SK-N-SH (cell line): ENCODE measurements around the gene FUT4. TPM values are rescaled to one million over a fixed set of nuclear protein-coding genes. Genes with fewer than 3 reads are reported as not detected.

ENCODE experiments used
- CTCF ChIA-PET: fragments of 300-600, 350-600 bp; formaldehyde crosslinking; extraction: SDS; loops from one replicate; lab custom pipeline; 2021; lab: Yijun Ruan, JAX
- POLR2A ChIA-PET: fragments of 350-600 bp; sonication (Branson Sonifier 250); formaldehyde crosslinking; extraction: SDS; loops from one replicate; lab custom pipeline; 2020; ENCODE audit warnings: antibody characterized with exemption, inconsistent platforms; lab: Yijun Ruan, JAX
- DNase-seq: peaks from one replicate; pipeline ENCODE4 v3.0.0; 2012
- H2AFZ ChIP-seq: fragments of 200-600 bp; sonication (generic); 2 replicates; pipeline ENCODE4 v1.8.1; 2016; ENCODE audit warnings: antibody characterized with exemption, mild to moderate bottlenecking, low read depth
- H3F3A ChIP-seq: fragments of 200-600 bp; sonication (generic); replicated peaks from 2 replicates; pipeline ENCODE3; 2016; ENCODE audit warnings: antibody characterized with exemption, mild to moderate bottlenecking; ENCODE audit not compliant: insufficient read depth
- H3K27ac ChIP-seq, 2 experiments: fragments of 200-500 bp in 1 of 2; fragments of 200-600 bp in 1 of 2; sonication (Bioruptor generic) in 1 of 2; sonication (generic), shearing (Covaris generic) in 1 of 2; 2 replicates each; pipeline versions ENCODE4 v1.5.1 to v1.6.1; 2014 to 2016; ENCODE audit warnings: low read depth in 2 of 2, inconsistent platforms in 1 of 2, low read length in 1 of 2, mild to moderate bottlenecking in 1 of 2, mixed read lengths in 1 of 2
- H3K27me3 ChIP-seq: fragments of 200-600 bp; sonication (generic), shearing (Covaris generic); 2 replicates; pipeline ENCODE4 v1.6.1; 2016; ENCODE audit warnings: mixed run types; ENCODE audit not compliant: insufficient read depth
- H3K36me3 ChIP-seq, 2 experiments: fragments of 200-500 bp in 1 of 2; fragments of 200-600 bp in 1 of 2; sonication (Bioruptor generic) in 1 of 2; sonication (generic) in 1 of 2; replicated peaks in 1 of 2; 2 replicates each; pipeline versions ENCODE3 to v1.5.1; 2014 to 2016; ENCODE audit warnings: low read length in 1 of 2, mild to moderate bottlenecking in 1 of 2; ENCODE audit not compliant: insufficient read depth in 2 of 2, control insufficient read depth in 1 of 2
- H3K4me1 ChIP-seq, 2 experiments: fragments of 200-500 bp in 1 of 2; fragments of 200-600 bp in 1 of 2; sonication (Bioruptor generic) in 1 of 2; sonication (generic), shearing (Covaris generic) in 1 of 2; 2 replicates each; pipeline versions ENCODE4 v1.5.1 to v1.6.1; 2014 to 2016; ENCODE audit warnings: low read depth in 1 of 2, low read length in 1 of 2, mixed run types in 1 of 2; ENCODE audit not compliant: insufficient read depth in 2 of 2, control insufficient read depth in 1 of 2
- H3K4me2 ChIP-seq: fragments of 200-600 bp; sonication (generic), shearing (Covaris generic); 2 replicates; pipeline ENCODE4 v1.6.1; 2017; ENCODE audit warnings: mixed run types
- H3K4me3 ChIP-seq, 2 experiments: fragments of 200-500 bp in 1 of 2; fragments of 200-600 bp in 1 of 2; sonication (Bioruptor generic) in 1 of 2; sonication (generic), shearing (Covaris generic) in 1 of 2; 2 replicates each; pipeline versions ENCODE4 v1.5.1 to v1.8.1; 2014 to 2016; ENCODE audit warnings: low read depth in 2 of 2, inconsistent platforms in 1 of 2, low read length in 1 of 2, mild to moderate bottlenecking in 1 of 2, mixed read lengths in 1 of 2, moderate library complexity in 1 of 2
- H3K79me2 ChIP-seq: fragments of 200-600 bp; sonication (generic); 2 replicates; pipeline ENCODE4 v1.8.1; 2017; ENCODE audit warnings: mild to moderate bottlenecking; ENCODE audit not compliant: insufficient read depth
- H3K9ac ChIP-seq: fragments of 200-600 bp; sonication (generic); 2 replicates; pipeline ENCODE4 v1.6.1; 2017; ENCODE audit warnings: mixed run types
- H3K9me2 ChIP-seq: fragments of 200-600 bp; sonication (generic); 2 replicates; pipeline ENCODE4 v1.6.1; 2017; ENCODE audit warnings: mixed run types
- H3K9me3 ChIP-seq: fragments of 200-600 bp; sonication (generic); 2 replicates; pipeline ENCODE4 v1.6.1; 2017; ENCODE audit warnings: mixed run types, mild to moderate bottlenecking, moderate library complexity
- H4K20me1 ChIP-seq: fragments of 200-600 bp; sonication (generic); 2 replicates; pipeline ENCODE4 v1.6.1; 2017; ENCODE audit warnings: mild to moderate bottlenecking, mixed run types; ENCODE audit not compliant: insufficient read depth
- EP300 ChIP-seq, 2 experiments: IDR thresholded peaks; 2 replicates each; pipeline versions ENCODE4 v1.4.0 to v1.6.1; 2012; ENCODE audit warnings: borderline replicate concordance in 1 of 2, low read depth in 1 of 2, low read length in 1 of 2
- FOXJ3 ChIP-seq: sonication (generic); formaldehyde crosslinking; IDR thresholded peaks from 2 replicates; pipeline ENCODE4 v1.5.1; 2020; ENCODE audit warnings: mild to moderate bottlenecking, missing genetic modification reagents
- FOXM1 ChIP-seq: IDR thresholded peaks from 2 replicates; pipeline ENCODE4 v1.4.0; 2012; ENCODE audit warnings: low read depth, mild to moderate bottlenecking
- GABPA ChIP-seq: IDR thresholded peaks from 2 replicates; pipeline ENCODE4 v1.4.0; 2012; ENCODE audit warnings: low read depth, mild to moderate bottlenecking
- GATA2 ChIP-seq: sonication (generic); formaldehyde crosslinking; IDR thresholded peaks from 2 replicates; pipeline ENCODE4 v1.5.0; 2020; ENCODE audit warnings: mild to moderate bottlenecking, missing genetic modification reagents
- MXI1 ChIP-seq: IDR thresholded peaks from 2 replicates; pipeline ENCODE4 v1.6.1; 2012; ENCODE audit warnings: mild to moderate bottlenecking, low read depth, low read length, improper control_type of control experiment
- NFIC ChIP-seq: IDR thresholded peaks from 2 replicates; pipeline ENCODE4 v1.4.0; 2012; ENCODE audit warnings: borderline replicate concordance
- POLR2AphosphoS5 ChIP-seq: IDR thresholded peaks from 2 replicates; pipeline ENCODE4 v1.6.1; 2012; ENCODE audit warnings: low read depth, low read length
- RCOR1 ChIP-seq: fragments of 150-350 bp; IDR thresholded peaks from 2 replicates; pipeline ENCODE4 v1.6.1; 2017; ENCODE audit warnings: antibody characterized with exemption, low read length
- RFX5 ChIP-seq: IDR thresholded peaks from 2 replicates; pipeline ENCODE4 v1.6.1; 2012; ENCODE audit warnings: mild to moderate bottlenecking, improper control_type of control experiment, low read length
- RXRA ChIP-seq: IDR thresholded peaks from 2 replicates; pipeline ENCODE4 v1.4.0; 2012; ENCODE audit warnings: low read depth, mild to moderate bottlenecking, borderline replicate concordance
- SIN3A ChIP-seq: IDR thresholded peaks from 2 replicates; pipeline ENCODE4 v1.6.1; 2012; ENCODE audit warnings: low read depth, mild to moderate bottlenecking, low read length, moderate library complexity, borderline replicate concordance
- SMC3 ChIP-seq: IDR thresholded peaks from 2 replicates; pipeline ENCODE4 v1.6.1; 2012; ENCODE audit warnings: low read depth, low read length, improper control_type of control experiment
- USF2 ChIP-seq: fragments of 150-350 bp; IDR thresholded peaks from 2 replicates; pipeline ENCODE4 v1.6.1; 2017; ENCODE audit warnings: antibody characterized with exemption, low read length, low read depth, borderline replicate concordance
- YY1 ChIP-seq: IDR thresholded peaks from 2 replicates; pipeline ENCODE4 v1.4.0; 2012; ENCODE audit warnings: low read depth, mild to moderate bottlenecking
- WGBS: methylation state at CpG from one replicate; pipeline ENCODE4 v1.1.6; 2017; ENCODE audit warnings: low lambda C conversion rate; 5-methylcytosine and 5-hydroxymethylcytosine counted together
- polyA plus RNA-seq, 3 experiments: library from polyadenylated mRNA; depleted of rRNA; stranded (reverse); fragments of >200 nt; gene quantifications; 2 replicates each; pipeline ENCODE4 v1.2.3, GENCODE V29; 2012
- TF ChIP-seq, protein P1 (sequence below): IDR thresholded peaks from 2 replicates; pipeline ENCODE4 v1.4.0; 2012; ENCODE audit warnings: low read depth, borderline replicate concordance
- TF ChIP-seq, protein P2 (sequence below): IDR thresholded peaks from 2 replicates; pipeline ENCODE4 v1.6.1; 2012; ENCODE audit warnings: mild to moderate bottlenecking, low read depth, low read length, moderate library complexity
- TF ChIP-seq, protein P3 (sequence below): IDR thresholded peaks from 2 replicates; pipeline ENCODE4 v1.4.0; 2012; ENCODE audit warnings: low read depth

FUT4 gene
- polyA plus RNA-seq, 1 of the 3 experiments (the other 2 are of a cell fraction) = 1.9 TPM

GRCh38 chr11:94494126-94494680 lies 49.5 kb upstream of the FUT4 start:
- DNase-seq = no peak
- ChIA-PET POLR2A (interaction anchor here (0.6 kb wide), 1 partner anchor 602 kb away, joined by 3 read pairs; no protein-coding TSS in a partner anchor), CTCF (interaction anchor here (0.7 to 3.0 kb wide), 3 partner anchors 11 to 599 kb away, joined by 3 to 10 read pairs (median 8); partner anchors contain the start of gene AMOTL1)
- Histone ChIP-seq H3K9me3 (no peaks in the 10 kb centered on the region), H3K4me3 (peak overlapping the region; percentile 84 to 94), H3F3A (no peaks in the 10 kb centered on the region), H2AFZ (peak overlapping the region; percentile 75), H3K79me2 (peaks cover 46% of the 10 kb centered on the region), H3K4me1 (peaks cover 9 to 12% of the 10 kb centered on the region in 2 experiments), H4K20me1 (no peaks in the 10 kb centered on the region), H3K36me3 (peaks cover 32 to 47% of the 10 kb centered on the region in 2 experiments), H3K27me3 (no peaks in the 10 kb centered on the region), H3K4me2 (peak overlapping the region; percentile 84), H3K9ac (peak overlapping the region; percentile 89), H3K9me2 (no peaks in the 10 kb centered on the region), H3K27ac (peak overlapping the region; percentile 24 to 54; a peak in 3 of 4 replicates)
- under 1% methylated on average over 9 of the region's 19 CpGs for WGBS
- no peak for TF ChIP-seq FOXJ3
- TF ChIP-seq, protein P1, sequence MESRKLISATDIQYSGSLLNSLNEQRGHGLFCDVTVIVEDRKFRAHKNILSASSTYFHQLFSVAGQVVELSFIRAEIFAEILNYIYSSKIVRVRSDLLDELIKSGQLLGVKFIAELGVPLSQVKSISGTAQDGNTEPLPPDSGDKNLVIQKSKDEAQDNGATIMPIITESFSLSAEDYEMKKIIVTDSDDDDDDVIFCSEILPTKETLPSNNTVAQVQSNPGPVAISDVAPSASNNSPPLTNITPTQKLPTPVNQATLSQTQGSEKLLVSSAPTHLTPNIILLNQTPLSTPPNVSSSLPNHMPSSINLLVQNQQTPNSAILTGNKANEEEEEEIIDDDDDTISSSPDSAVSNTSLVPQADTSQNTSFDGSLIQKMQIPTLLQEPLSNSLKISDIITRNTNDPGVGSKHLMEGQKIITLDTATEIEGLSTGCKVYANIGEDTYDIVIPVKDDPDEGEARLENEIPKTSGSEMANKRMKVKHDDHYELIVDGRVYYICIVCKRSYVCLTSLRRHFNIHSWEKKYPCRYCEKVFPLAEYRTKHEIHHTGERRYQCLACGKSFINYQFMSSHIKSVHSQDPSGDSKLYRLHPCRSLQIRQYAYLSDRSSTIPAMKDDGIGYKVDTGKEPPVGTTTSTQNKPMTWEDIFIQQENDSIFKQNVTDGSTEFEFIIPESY = no peak
- TF ChIP-seq NFIC = no peak
- TF ChIP-seq FOXM1 = no peak
- 0 out of 2 replicates have a peak, but pooled peaks have one; percentile 16 for TF ChIP-seq GATA2

DNA sequence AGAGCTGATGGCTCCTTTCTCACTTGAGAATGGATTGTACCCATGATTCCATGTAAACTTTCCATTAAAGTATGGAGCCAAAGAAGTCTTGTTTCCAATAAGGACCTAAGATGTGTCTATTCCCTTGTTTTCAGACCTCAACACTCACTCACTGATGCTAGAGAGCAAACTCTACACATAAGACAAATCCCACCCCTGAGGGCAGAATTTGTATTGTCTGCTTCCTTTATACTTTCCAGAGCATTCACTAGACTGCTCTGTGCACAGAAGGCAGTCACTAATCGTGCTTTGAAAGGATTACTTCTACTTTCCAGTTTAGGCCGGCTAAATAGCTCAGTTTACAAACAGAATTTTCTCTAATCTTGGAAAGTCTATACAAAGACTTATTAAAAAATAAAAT lies 43.5 kb upstream of the FUT4 start:
- H3K36me3 ChIP-seq = peaks cover 30 to 45% of the 10 kb centered on the region in 2 experiments
- no peaks in the 10 kb centered on the region; a peak in 1 of 4 replicates for H3K4me1 ChIP-seq
- no peak for DNase-seq
- H3K4me3 ChIP-seq = no peak overlapping the region
- H3K9me2 ChIP-seq = no peaks in the 10 kb centered on the region
- H3F3A ChIP-seq = peaks cover 6% of the 10 kb centered on the region
- no peaks in the 10 kb centered on the region for H3K9me3 ChIP-seq
- no peak overlapping the region for H3K27ac ChIP-seq
- no peak overlapping the region for H3K4me2 ChIP-seq
- no peaks in the 10 kb centered on the region for H3K27me3 ChIP-seq
- H3K79me2 ChIP-seq = peaks cover 7% of the 10 kb centered on the region; the same call in 1 of the 2 replicates
- POLR2A ChIA-PET = no interaction called here
- H4K20me1 ChIP-seq = no peaks in the 10 kb centered on the region
- no peak overlapping the region for H3K9ac ChIP-seq
- CTCF ChIA-PET = no interaction called here
- H2AFZ ChIP-seq = no peak overlapping the region
- WGBS = 77% methylated on average over 2 of the region's 2 CpGs
- TF ChIP-seq RXRA (no peak), MXI1 (no peak), YY1 (no peak), GABPA (no peak), SIN3A (no peak), FOXM1 (no peak), SMC3 (no peak), NFIC (no peak), EP300 (IDR thresholded peaks at IDR 0.05; ENCODE audit: borderline replicate concordance in 1 of 2, low read depth in 1 of 2, low read length in 1 of 2) (no peak), USF2 (no peak), POLR2AphosphoS5 (no peak), RCOR1 (no peak), RFX5 (no peak)
- TF ChIP-seq, protein P1 = no peak
- TF ChIP-seq, protein P2, sequence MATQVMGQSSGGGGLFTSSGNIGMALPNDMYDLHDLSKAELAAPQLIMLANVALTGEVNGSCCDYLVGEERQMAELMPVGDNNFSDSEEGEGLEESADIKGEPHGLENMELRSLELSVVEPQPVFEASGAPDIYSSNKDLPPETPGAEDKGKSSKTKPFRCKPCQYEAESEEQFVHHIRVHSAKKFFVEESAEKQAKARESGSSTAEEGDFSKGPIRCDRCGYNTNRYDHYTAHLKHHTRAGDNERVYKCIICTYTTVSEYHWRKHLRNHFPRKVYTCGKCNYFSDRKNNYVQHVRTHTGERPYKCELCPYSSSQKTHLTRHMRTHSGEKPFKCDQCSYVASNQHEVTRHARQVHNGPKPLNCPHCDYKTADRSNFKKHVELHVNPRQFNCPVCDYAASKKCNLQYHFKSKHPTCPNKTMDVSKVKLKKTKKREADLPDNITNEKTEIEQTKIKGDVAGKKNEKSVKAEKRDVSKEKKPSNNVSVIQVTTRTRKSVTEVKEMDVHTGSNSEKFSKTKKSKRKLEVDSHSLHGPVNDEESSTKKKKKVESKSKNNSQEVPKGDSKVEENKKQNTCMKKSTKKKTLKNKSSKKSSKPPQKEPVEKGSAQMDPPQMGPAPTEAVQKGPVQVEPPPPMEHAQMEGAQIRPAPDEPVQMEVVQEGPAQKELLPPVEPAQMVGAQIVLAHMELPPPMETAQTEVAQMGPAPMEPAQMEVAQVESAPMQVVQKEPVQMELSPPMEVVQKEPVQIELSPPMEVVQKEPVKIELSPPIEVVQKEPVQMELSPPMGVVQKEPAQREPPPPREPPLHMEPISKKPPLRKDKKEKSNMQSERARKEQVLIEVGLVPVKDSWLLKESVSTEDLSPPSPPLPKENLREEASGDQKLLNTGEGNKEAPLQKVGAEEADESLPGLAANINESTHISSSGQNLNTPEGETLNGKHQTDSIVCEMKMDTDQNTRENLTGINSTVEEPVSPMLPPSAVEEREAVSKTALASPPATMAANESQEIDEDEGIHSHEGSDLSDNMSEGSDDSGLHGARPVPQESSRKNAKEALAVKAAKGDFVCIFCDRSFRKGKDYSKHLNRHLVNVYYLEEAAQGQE = no peak
- TF ChIP-seq, protein P3, sequence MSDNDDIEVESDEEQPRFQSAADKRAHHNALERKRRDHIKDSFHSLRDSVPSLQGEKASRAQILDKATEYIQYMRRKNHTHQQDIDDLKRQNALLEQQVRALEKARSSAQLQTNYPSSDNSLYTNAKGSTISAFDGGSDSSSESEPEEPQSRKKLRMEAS = no peak
